HG03565 (cell line): Measurements from ENCODE around the gene PCDHGB3.

Source experiments
- ATAC-seq: cut with Tn5 transposase; IDR thresholded peaks from one replicate; pipeline ENCODE4 v1.9.1; 2021; ENCODE audit warnings: mild to moderate bottlenecking, moderate library complexity; ENCODE audit not compliant: unreplicated experiment

PCDHGB3 gene

GRCh38 chr5:141417494-141418172 is 47.6 kb downstream of the PCDHGB3 start, which contains the start of gene PCDHGB7:
PCDHGB7 (plus strand) TSS chr5:141417677; CDS start chr5:141417860, 183 bp downstream.
- peak; percentile 68 for ATAC-seq

DNA sequence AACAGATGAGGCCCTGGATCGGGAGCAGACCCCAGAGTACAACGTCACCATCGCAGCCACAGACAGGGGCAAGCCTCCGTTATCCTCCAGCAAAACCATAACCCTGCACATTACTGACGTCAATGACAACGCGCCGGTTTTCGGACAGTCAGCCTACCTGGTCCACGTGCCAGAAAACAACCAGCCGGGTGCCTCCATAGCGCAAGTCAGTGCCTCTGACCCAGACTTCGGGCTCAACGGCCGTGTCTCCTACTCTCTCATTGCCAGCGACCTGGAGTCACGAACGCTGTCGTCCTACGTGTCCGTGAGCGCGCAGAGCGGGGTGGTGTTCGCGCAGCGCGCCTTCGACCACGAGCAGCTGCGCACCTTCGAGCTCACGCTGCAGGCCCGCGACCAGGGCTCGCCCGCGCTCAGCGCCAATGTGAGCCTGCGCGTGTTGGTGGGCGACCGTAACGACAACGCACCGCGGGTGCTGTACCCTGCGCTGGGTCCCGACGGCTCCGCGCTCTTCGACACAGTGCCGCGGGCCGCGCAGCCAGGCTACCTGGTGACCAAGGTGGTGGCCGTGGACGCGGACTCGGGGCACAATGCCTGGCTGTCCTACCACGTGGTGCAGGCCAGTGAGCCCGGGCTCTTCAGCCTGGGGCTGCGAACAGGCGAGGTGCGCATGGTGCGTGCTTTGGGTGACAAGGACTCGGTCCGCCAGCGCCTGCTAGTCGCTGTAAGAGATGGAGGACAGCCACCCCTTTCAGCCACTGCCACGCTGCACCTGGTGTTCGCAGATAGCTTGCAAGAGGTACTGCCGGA is 49.2 kb downstream of the PCDHGB3 start:
- no peak for ATAC-seq

DNA sequence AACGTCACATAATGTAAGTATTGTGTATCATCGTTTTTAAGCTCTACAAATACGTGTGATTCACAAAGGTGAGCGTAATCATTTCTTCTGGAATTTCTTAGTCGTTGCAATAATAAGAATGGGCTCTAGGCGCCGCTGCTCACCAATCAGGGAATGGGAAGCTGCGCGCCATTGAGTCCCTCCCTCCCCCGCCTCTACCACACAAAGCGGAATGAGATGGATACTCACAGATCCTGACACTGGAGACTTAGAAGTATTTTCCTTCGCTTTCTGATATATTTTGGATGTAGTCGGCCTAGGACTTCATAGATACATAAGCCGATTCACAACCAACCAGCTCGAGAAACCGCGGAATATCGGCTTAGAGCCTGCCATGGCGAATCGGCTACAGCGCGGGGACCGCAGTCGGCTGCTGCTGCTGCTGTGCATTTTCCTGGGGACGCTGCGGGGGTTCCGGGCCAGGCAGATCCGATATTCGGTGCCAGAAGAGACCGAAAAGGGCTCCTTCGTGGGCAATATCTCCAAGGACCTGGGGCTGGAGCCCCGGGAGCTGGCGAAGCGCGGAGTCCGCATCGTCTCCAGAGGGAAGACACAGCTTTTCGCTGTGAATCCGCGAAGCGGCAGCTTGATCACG is 50.9 kb downstream of the PCDHGB3 start, which contains the start of gene PCDHGA11:
PCDHGA11 (plus strand) TSS at position 197 of the 634 bp plus-strand sequence; CDS start at position 374, 177 bp downstream.
- peak; percentile 38 for ATAC-seq

DNA sequence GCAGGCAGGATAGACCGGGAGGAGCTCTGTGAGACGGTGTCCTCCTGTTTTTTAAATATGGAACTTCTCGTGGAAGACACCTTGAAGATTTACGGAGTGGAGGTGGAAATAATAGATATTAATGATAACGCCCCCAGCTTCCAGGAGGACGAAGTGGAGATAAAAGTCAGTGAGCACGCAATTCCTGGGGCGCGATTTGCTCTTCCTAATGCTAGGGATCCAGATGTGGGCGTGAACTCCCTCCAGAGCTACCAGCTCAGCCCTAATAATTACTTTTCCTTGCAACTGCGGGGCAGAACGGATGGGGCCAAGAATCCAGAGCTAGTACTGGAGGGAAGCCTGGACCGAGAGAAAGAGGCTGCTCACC is 51.4 kb downstream of the PCDHGB3 start:
- no peak for ATAC-seq
